NCI-H345 (cell line): ENCODE measurements around the gene SERINC2.
A peak's percentile ranks its signal among the peaks of the same experiment; 100 is the strongest.

ENCODE experiments used
- DNase-seq: peaks from one replicate; lab custom pipeline; 2025; lab: John Stamatoyannopoulos, UW

Gene SERINC2

GRCh38 chr1:31412732-31413404 lies at the start of gene SERINC2:
SERINC2 (plus strand) TSS chr1:31413213; CDS start chr1:31413266, 53 bp downstream.
- DNase-seq: peak; percentile 73

- no peak for DNase-seq
Observed at GRCh38 chr1:31364561-31365250, 48.3 kb upstream of the SERINC2 start.

- DNase-seq: peak; percentile 43
Observed at GRCh38 chr1:31366796-31367195, 46.2 kb upstream of the SERINC2 start.

GRCh38 chr1:31368611-31369107 lies 44.4 kb upstream of the SERINC2 start:
- DNase-seq: no peak

GRCh38 chr1:31370021-31370420 lies 43.0 kb upstream of the SERINC2 start:
- DNase-seq: no peak

- no peak for DNase-seq
Observed at GRCh38 chr1:31370565-31370964, 42.4 kb upstream of the SERINC2 start.

- DNase-seq: no peak
Observed at GRCh38 chr1:31371121-31371959, 41.7 kb upstream of the SERINC2 start.

GRCh38 chr1:31372051-31372450 lies 41.0 kb upstream of the SERINC2 start:
- no peak for DNase-seq

GRCh38 chr1:31372751-31373055 lies 40.3 kb upstream of the SERINC2 start:
- DNase-seq: no peak

- DNase-seq: peak; percentile 20
Observed at GRCh38 chr1:31373056-31373896, 39.7 kb upstream of the SERINC2 start, which contains the start of gene FABP3. FABP3 (minus strand) TSS chr1:31373076; CDS start chr1:31373014, 62 bp downstream.

GRCh38 chr1:31373897-31374486 lies 39.0 kb upstream of the SERINC2 start:
- DNase-seq: no peak

GRCh38 chr1:31374511-31375196 lies 38.4 kb upstream of the SERINC2 start:
- DNase-seq: no peak

- no peak for DNase-seq
Observed at GRCh38 chr1:31376375-31377134, 36.5 kb upstream of the SERINC2 start.

GRCh38 chr1:31377364-31377863 lies 35.6 kb upstream of the SERINC2 start:
- DNase-seq: no peak

- no peak for DNase-seq
Observed at GRCh38 chr1:31378001-31378400, 35.0 kb upstream of the SERINC2 start.

- DNase-seq: no peak
Observed at GRCh38 chr1:31380181-31380580, 32.8 kb upstream of the SERINC2 start.

GRCh38 chr1:31381394-31382294 lies 31.4 kb upstream of the SERINC2 start:
- no peak for DNase-seq

GRCh38 chr1:31382379-31382989 lies 30.5 kb upstream of the SERINC2 start:
- no peak for DNase-seq
